ENCODE results near the gene TBCB. TPM values are rescaled to one million over a fixed set of nuclear protein-coding genes. Genes with fewer than 3 reads are reported as not detected.

TBCB gene
- total RNA-seq, 8 experiments from 2014 or later = 134 to 390 (median 281) TPM

GRCh38 chr19:36090910-36091695 lies 24.2 kb upstream of the TBCB start:
- in situ Hi-C loops (cut with MboI; ENCODE audit: low pct_unique_long_range_greater_than_20kb in 2 of 9, low sequenced_read_pairs in 9 of 9, unreplicated experiment in 9 of 9) = no loop called here
- H3K4me3 ChIP-seq = no peak overlapping the region
- peak in 4 of 8 experiments; percentile 3 to 98 (median 90) for ATAC-seq (replicated peaks in 6 of 8)
- no peak overlapping the region for H3K27ac ChIP-seq
- H3K4me1 ChIP-seq (replicated peaks in 1 of 2) = no peaks in the 10 kb centered on the region
- 60 to 100% (median 87%) methylated on average over 1 to 6 of the region's 13 CpGs; no CpG with 5 or more reads in 5 of the 10 experiments for WGBS, 10 experiments

GRCh38 chr19:36092566-36092965 lies 22.7 kb upstream of the TBCB start:
- Histone ChIP-seq H3K27ac (no peak overlapping the region), H3K4me1 (replicated peaks in 1 of 2) (peaks cover 0 to 7% of the 10 kb centered on the region in 2 donors), H3K4me3 (no peak overlapping the region)
- in situ Hi-C loops (cut with MboI; ENCODE audit: low pct_unique_long_range_greater_than_20kb in 2 of 9, low sequenced_read_pairs in 9 of 9, unreplicated experiment in 9 of 9) = no loop called here
- no peak for ATAC-seq (replicated peaks in 6 of 8)
- 92 to 100% (median 98%) methylated on average over 2 to 5 of the region's 7 CpGs; no CpG with 5 or more reads in 4 of the 10 experiments for WGBS, 10 experiments

- Histone ChIP-seq H3K27ac (no peak overlapping the region), H3K4me3 (no peak overlapping the region), H3K4me1 (replicated peaks in 1 of 2) (peaks cover 0 to 7% of the 10 kb centered on the region in 2 donors)
- no peak for ATAC-seq (replicated peaks in 6 of 8)
- in situ Hi-C loops (cut with MboI; ENCODE audit: low pct_unique_long_range_greater_than_20kb in 2 of 9, low sequenced_read_pairs in 9 of 9, unreplicated experiment in 9 of 9) = no loop called here
- 40 to 100% (median 90%) methylated on average over 1 to 2 of the region's 5 CpGs; no CpG with 5 or more reads in 4 of the 10 experiments for WGBS, 10 experiments
Measured at GRCh38 chr19:36093146-36093662, 22.1 kb upstream of the TBCB start.

GRCh38 chr19:36093687-36094086 lies 21.6 kb upstream of the TBCB start:
- H3K27ac ChIP-seq = no peak overlapping the region
- ATAC-seq (replicated peaks in 6 of 8) = no peak
- 33 to 100% (median 100%) methylated on average over 1 to 4 of the region's 6 CpGs; no CpG with 5 or more reads in 5 of the 10 experiments for WGBS, 10 experiments
- peaks cover 0 to 7% of the 10 kb centered on the region in 2 donors for H3K4me1 ChIP-seq (replicated peaks in 1 of 2)
- in situ Hi-C loops (cut with MboI; ENCODE audit: low pct_unique_long_range_greater_than_20kb in 2 of 9, low sequenced_read_pairs in 9 of 9, unreplicated experiment in 9 of 9) = no loop called here
- no peak overlapping the region for H3K4me3 ChIP-seq

GRCh38 chr19:36097036-36097435 lies 18.2 kb upstream of the TBCB start:
- ATAC-seq (replicated peaks in 6 of 8) = peak in 5 of 8 experiments; percentile 82 to 92 (median 87)
- Histone ChIP-seq H3K4me1 (replicated peaks in 1 of 2) (peaks cover 0 to 7% of the 10 kb centered on the region in 2 donors), H3K4me3 (no peak overlapping the region), H3K27ac (peak overlapping the region; percentile 52 to 86)
- 38 to 100% (median 75%) methylated on average over 1 to 4 of the region's 6 CpGs; no CpG with 5 or more reads in 2 of the 10 experiments for WGBS, 10 experiments
- in situ Hi-C loops (cut with MboI; ENCODE audit: low pct_unique_long_range_greater_than_20kb in 2 of 9, low sequenced_read_pairs in 9 of 9, unreplicated experiment in 9 of 9) = no loop called here

GRCh38 chr19:36099166-36099785 lies 16.0 kb upstream of the TBCB start:
- Histone ChIP-seq H3K27ac (no peak overlapping the region), H3K4me3 (no peak overlapping the region), H3K4me1 (replicated peaks in 1 of 2) (peaks cover 0 to 7% of the 10 kb centered on the region in 2 donors)
- 60 to 100% (median 97%) methylated on average over 1 to 12 of the region's 19 CpGs for WGBS, 10 experiments
- ATAC-seq (replicated peaks in 6 of 8) = no peak
- in situ Hi-C loops (cut with MboI; ENCODE audit: low pct_unique_long_range_greater_than_20kb in 2 of 9, low sequenced_read_pairs in 9 of 9, unreplicated experiment in 9 of 9) = no loop called here

GRCh38 chr19:36100476-36100875 lies 14.8 kb upstream of the TBCB start:
- 71 to 100% (median 100%) methylated on average over 1 to 3 of the region's 5 CpGs; no CpG with 5 or more reads in 5 of the 10 experiments for WGBS, 10 experiments
- H3K4me3 ChIP-seq = no peak overlapping the region

GRCh38 chr19:36101550-36102327 lies 13.5 kb upstream of the TBCB start:
- peak in 1 of 8 experiments; percentile 42 for ATAC-seq (replicated peaks in 6 of 8)
- Histone ChIP-seq H3K4me1 (replicated peaks in 1 of 2) (peaks cover 0 to 6% of the 10 kb centered on the region in 2 donors), H3K27ac (no peak overlapping the region), H3K4me3 (no peak overlapping the region)
- in situ Hi-C loops (cut with MboI; ENCODE audit: low pct_unique_long_range_greater_than_20kb in 2 of 9, low sequenced_read_pairs in 9 of 9, unreplicated experiment in 9 of 9) = no loop called here
- WGBS, 10 experiments = 85 to 100% (median 98%) methylated on average over 1 to 7 of the region's 27 CpGs; no CpG with 5 or more reads in 5 of the 10 experiments

More at GRCh38 chr19:36100476-36100875, 14.8 kb upstream of the TBCB start:
- Histone ChIP-seq H3K4me1 (replicated peaks in 1 of 2) (peaks cover 0 to 7% of the 10 kb centered on the region in 2 donors), H3K27ac (no peak overlapping the region)
- ATAC-seq (replicated peaks in 6 of 8) = no peak
- in situ Hi-C loops (cut with MboI; ENCODE audit: low pct_unique_long_range_greater_than_20kb in 2 of 9, low sequenced_read_pairs in 9 of 9, unreplicated experiment in 9 of 9) = no loop called here

- ATAC-seq (replicated peaks in 6 of 8) = no peak
- Histone ChIP-seq H3K27ac (no peak overlapping the region), H3K4me3 (no peak overlapping the region), H3K4me1 (replicated peaks in 1 of 2) (no peaks in the 10 kb centered on the region)
- in situ Hi-C loops (cut with MboI; ENCODE audit: low pct_unique_long_range_greater_than_20kb in 2 of 9, low sequenced_read_pairs in 9 of 9, unreplicated experiment in 9 of 9) = no loop called here
- 96 to 100% (median 100%) methylated on average over 1 to 5 of the region's 24 CpGs; no CpG with 5 or more reads in 7 of the 10 experiments for WGBS, 10 experiments
Measured at GRCh38 chr19:36103040-36103626, 12.1 kb upstream of the TBCB start.

GRCh38 chr19:36103842-36104552 lies 11.3 kb upstream of the TBCB start:
- H3K27ac ChIP-seq = no peak overlapping the region
- peak in 2 of 8 experiments; percentile 4 to 38 for ATAC-seq (replicated peaks in 6 of 8)
- no peak overlapping the region for H3K4me3 ChIP-seq
- no peaks in the 10 kb centered on the region for H3K4me1 ChIP-seq (replicated peaks in 1 of 2)
- in situ Hi-C loops (cut with MboI; ENCODE audit: low pct_unique_long_range_greater_than_20kb in 2 of 9, low sequenced_read_pairs in 9 of 9, unreplicated experiment in 9 of 9) = no loop called here
- WGBS, 10 experiments = 40 to 100% (median 89%) methylated on average over 1 to 5 of the region's 12 CpGs; no CpG with 5 or more reads in 4 of the 10 experiments

- H3K4me3 ChIP-seq = no peak overlapping the region
- ATAC-seq (replicated peaks in 6 of 8) = no peak
- no peaks in the 10 kb centered on the region for H3K4me1 ChIP-seq (replicated peaks in 1 of 2)
- no peak overlapping the region for H3K27ac ChIP-seq
- in situ Hi-C loops (cut with MboI; ENCODE audit: low pct_unique_long_range_greater_than_20kb in 2 of 9, low sequenced_read_pairs in 9 of 9, unreplicated experiment in 9 of 9) = no loop called here
- WGBS, 10 experiments = 80 to 100% (median 93%) methylated on average over 1 to 5 of the region's 6 CpGs; no CpG with 5 or more reads in 5 of the 10 experiments
Measured at GRCh38 chr19:36106441-36106840, 8.8 kb upstream of the TBCB start.

- H3K4me1 ChIP-seq (replicated peaks in 1 of 2) = no peaks in the 10 kb centered on the region
- no peak overlapping the region for H3K27ac ChIP-seq
- WGBS, 10 experiments = 92 to 100% (median 100%) methylated on average over 1 to 4 of the region's 5 CpGs; no CpG with 5 or more reads in 6 of the 10 experiments
- in situ Hi-C loops (cut with MboI; ENCODE audit: low pct_unique_long_range_greater_than_20kb in 2 of 9, low sequenced_read_pairs in 9 of 9, unreplicated experiment in 9 of 9) = no loop called here
- H3K4me3 ChIP-seq = no peak overlapping the region
- ATAC-seq (replicated peaks in 6 of 8) = no peak
Measured at GRCh38 chr19:36106991-36107390, 8.3 kb upstream of the TBCB start.

Data from motor neuron (in vitro differentiated cells).